GM18520 (cell line): ENCODE results near the gene GPR35.

ENCODE experiments used
- ATAC-seq: cut with Tn5 transposase; IDR thresholded peaks from one replicate; pipeline ENCODE4 v1.9.1; 2021; ENCODE audit not compliant: unreplicated experiment

GPR35 gene

GRCh38 chr2:240624950-240625621, at the start of gene GPR35:
GPR35 (plus strand) TSS chr2:240625480; CDS start chr2:240629953, 4,473 bp downstream.
- no peak for ATAC-seq

- no peak for ATAC-seq
Observed at GRCh38 chr2:240576036-240576435, 49.2 kb upstream of the GPR35 start.

GRCh38 chr2:240576436-240577205, 48.7 kb upstream of the GPR35 start:
- ATAC-seq = no peak

GRCh38 chr2:240577281-240578109, 47.8 kb upstream of the GPR35 start:
- ATAC-seq = no peak

- ATAC-seq = no peak
Observed at GRCh38 chr2:240578110-240578450, 47.2 kb upstream of the GPR35 start.

- no peak for ATAC-seq
Observed at GRCh38 chr2:240578488-240578887, 46.8 kb upstream of the GPR35 start.

- ATAC-seq = no peak
Observed at GRCh38 chr2:240579071-240579762, 46.1 kb upstream of the GPR35 start.

- no peak for ATAC-seq
Observed at GRCh38 chr2:240579771-240580614, 45.3 kb upstream of the GPR35 start.

GRCh38 chr2:240581811-240582210, 43.5 kb upstream of the GPR35 start:
- ATAC-seq = no peak

- ATAC-seq = no peak
Observed at GRCh38 chr2:240582781-240583180, 42.5 kb upstream of the GPR35 start.

- ATAC-seq = no peak
Observed at GRCh38 chr2:240583774-240584173, 41.5 kb upstream of the GPR35 start.

- peak; percentile 39 for ATAC-seq
Observed at GRCh38 chr2:240584486-240585031, 40.7 kb upstream of the GPR35 start.

- no peak for ATAC-seq
Observed at GRCh38 chr2:240585101-240585500, 40.2 kb upstream of the GPR35 start.

- no peak for ATAC-seq
Observed at GRCh38 chr2:240585681-240586197, 39.5 kb upstream of the GPR35 start.

GRCh38 chr2:240586198-240586918, 38.9 kb upstream of the GPR35 start, which contains the start of gene CAPN10:
CAPN10 (plus strand) TSS chr2:240586734; CDS start chr2:240586912, 178 bp downstream.
- peak; percentile 52 for ATAC-seq

- ATAC-seq = peak; percentile 4
Observed at GRCh38 chr2:240586919-240587800, 38.1 kb upstream of the GPR35 start.

- no peak for ATAC-seq
Observed at GRCh38 chr2:240588006-240588655, 37.1 kb upstream of the GPR35 start.
